Measurements from ENCODE around the gene IRF6. TPM values are rescaled to one million over a fixed set of nuclear protein-coding genes. Genes with fewer than 3 reads are reported as not detected.

The IRF6 gene
- polyA plus RNA-seq, 5 donors, result 18.5 to 26.3 (median 20.5) TPM

DNA sequence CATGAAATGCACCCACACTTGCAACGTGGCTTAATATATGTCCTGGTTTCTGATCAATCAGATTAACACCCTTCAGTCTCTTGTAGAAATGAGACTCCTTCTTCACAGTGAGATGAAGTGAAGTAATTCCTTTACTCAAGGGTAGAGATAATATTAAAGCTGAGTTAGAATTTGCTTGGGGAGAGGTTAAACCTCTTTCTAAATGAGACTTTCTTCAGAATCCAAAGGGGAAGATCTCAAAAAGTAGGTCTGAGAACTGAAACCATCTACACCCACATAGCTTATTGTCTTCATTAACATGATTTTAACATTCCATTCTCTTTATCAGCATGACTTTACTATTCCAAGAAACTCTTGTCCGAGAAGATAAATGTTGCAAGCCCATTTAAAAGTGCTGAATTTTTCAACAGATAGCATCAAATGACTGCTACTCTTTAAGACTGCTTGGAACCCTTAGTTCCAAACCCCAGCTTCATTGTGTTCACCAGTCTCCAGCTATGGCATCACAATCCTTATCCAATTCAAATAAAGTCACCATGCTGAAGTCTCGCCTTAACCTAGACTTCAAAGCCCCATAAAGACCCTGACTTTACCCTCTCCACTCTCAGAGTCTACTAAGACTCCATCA lies 69.3 kb downstream of the IRF6 start:
- DNase-seq, result no peak

Other genes with a start within 250 kb of the IRF6 start
- gene CAMK1G, start 222.4 kb downstream of the IRF6 start, polyA plus RNA-seq (ENCODE audit: insufficient read depth in 1 of 5, insufficient read length in 5 of 5, low replicate concordance in 1 of 5), result 1 to 10 TPM; 6.8 to 9.1 (median 8.8) TPM
- gene LAMB3, start 153.7 kb downstream of the IRF6 start, polyA plus RNA-seq (ENCODE audit: insufficient read depth in 1 of 5, insufficient read length in 5 of 5, low replicate concordance in 1 of 5), result 10 to 100 TPM; 36.5 to 99.7 (median 57.8) TPM
- 10 to 100 TPM; 25.3 to 78.1 (median 36.3) TPM for gene G0S2, start 130.7 kb downstream of the IRF6 start, polyA plus RNA-seq (ENCODE audit: insufficient read depth in 1 of 5, insufficient read length in 5 of 5, low replicate concordance in 1 of 5)
- gene HSD11B1, start 101.3 kb downstream of the IRF6 start, polyA plus RNA-seq (ENCODE audit: insufficient read depth in 1 of 5, insufficient read length in 5 of 5, low replicate concordance in 1 of 5), result 1 to 10 TPM; 4.6 to 9.0 (median 6.2) TPM
- 1 to 10 TPM; 2.3 to 3.5 (median 2.6) TPM for gene TRAF3IP3, start 50.1 kb downstream of the IRF6 start, polyA plus RNA-seq (ENCODE audit: insufficient read depth in 1 of 5, insufficient read length in 5 of 5, low replicate concordance in 1 of 5)
- gene C1orf74, start 21.6 kb downstream of the IRF6 start, polyA plus RNA-seq (ENCODE audit: insufficient read depth in 1 of 5, insufficient read length in 5 of 5, low replicate concordance in 1 of 5), result 1 to 10 TPM; 2.6 to 3.7 (median 3.2) TPM
- gene UTP25, start 21.8 kb upstream of the IRF6 start, polyA plus RNA-seq (ENCODE audit: insufficient read depth in 1 of 5, insufficient read length in 5 of 5, low replicate concordance in 1 of 5), result 10 to 100 TPM in 4 of 5 donors, 1 to 10 TPM in 1; 8.2 to 11.7 (median 10.9) TPM
- gene SYT14, start 132.1 kb upstream of the IRF6 start, polyA plus RNA-seq (ENCODE audit: insufficient read depth in 1 of 5, insufficient read length in 5 of 5, low replicate concordance in 1 of 5), result under 1 TPM; 0.13 to 0.81 (median 0.27) TPM

Measured in right lung (tissue), 5 donors.